C4-2B (cell line): Measurements from ENCODE around the gene IGFALS.

Experiments
- CTCF ChIP-seq: fragments of 450-650 bp; conservative IDR thresholded peaks from 2 replicates; pipeline ENCODE4 v1.5.1; 2017; ENCODE audit warnings: mild to moderate bottlenecking
- ZFX ChIP-seq: fragments of 450-650 bp; IDR thresholded peaks from 2 replicates; pipeline ENCODE4 v1.6.1; 2017

- no peak for TF ChIP-seq CTCF
- TF ChIP-seq ZFX, result no peak
These were observed 12.3 kb downstream of the IGFALS start for GRCh38 chr16:1781254-1781653.
